GM23338 (cell line): ENCODE results near the gene ARID3B.

Source experiments
- CREB1 ChIP-seq: fragments of 250-450 bp; sonication (Bioruptor Pico); IDR thresholded peaks from 2 replicates; pipeline ENCODE4 v1.5.0; 2020; ENCODE audit warnings: low read depth, mild to moderate bottlenecking, moderate library complexity
- ETS1 ChIP-seq: IDR thresholded peaks from 2 replicates; pipeline ENCODE4 v1.6.1; 2016; ENCODE audit warnings: antibody characterized with exemption
- EZH2 ChIP-seq: fragments of 200-600 bp; sonication (generic); IDR thresholded peaks from one replicate; pipeline ENCODE4 v1.8.0; 2017; ENCODE audit warnings: antibody characterized with exemption, mild to moderate bottlenecking, low read depth; ENCODE audit not compliant: unreplicated experiment
- EZH2phosphoT487 ChIP-seq: fragments of 200-600 bp; sonication (generic); IDR thresholded peaks from one replicate; pipeline ENCODE4 v1.8.1; 2018; ENCODE audit warnings: antibody characterized with exemption; ENCODE audit not compliant: unreplicated experiment
- JUNB ChIP-seq: IDR thresholded peaks from one replicate; pipeline ENCODE4 v1.6.1; 2016; ENCODE audit warnings: antibody characterized with exemption; ENCODE audit not compliant: unreplicated experiment
- NANOG ChIP-seq: IDR thresholded peaks from 2 replicates; pipeline ENCODE4 v1.6.1; 2016; ENCODE audit warnings: antibody characterized with exemption, borderline replicate concordance
- POLR2AphosphoS5 ChIP-seq: IDR thresholded peaks from 2 replicates; pipeline ENCODE4 v1.6.1; 2016; ENCODE audit warnings: antibody characterized with exemption, low read depth
- REST ChIP-seq: IDR thresholded peaks from one replicate; pipeline ENCODE4 v1.6.1; 2018; ENCODE audit warnings: antibody characterized with exemption; ENCODE audit not compliant: unreplicated experiment
- STAT1 ChIP-seq: IDR thresholded peaks from one replicate; pipeline ENCODE4 v1.6.1; 2016; ENCODE audit warnings: antibody characterized with exemption; ENCODE audit not compliant: unreplicated experiment
- ZNF331 ChIP-seq: fragments of 250-450 bp; sonication (Bioruptor Pico); IDR thresholded peaks from 2 replicates; pipeline ENCODE4 v1.5.0; 2020; ENCODE audit warnings: low read depth, mild to moderate bottlenecking, moderate library complexity
- ZNF462 ChIP-seq: fragments of 250-450 bp; sonication (Bioruptor Pico); IDR thresholded peaks from 2 replicates; pipeline ENCODE4 v1.5.0; 2020; ENCODE audit warnings: mild to moderate bottlenecking, moderate library complexity
- TF ChIP-seq, protein P1 (sequence below), 2 experiments: fragments of 200-600 bp in 1 of 2; sonication (generic) in 1 of 2; conservative IDR thresholded peaks; 2 replicates each; pipeline versions ENCODE4 v1.5.1 to v1.6.1; 2016 to 2017; ENCODE audit warnings: antibody characterized with exemption in 2 of 2, low read depth in 2 of 2, mild to moderate bottlenecking in 2 of 2, moderate library complexity in 1 of 2

DNA sequence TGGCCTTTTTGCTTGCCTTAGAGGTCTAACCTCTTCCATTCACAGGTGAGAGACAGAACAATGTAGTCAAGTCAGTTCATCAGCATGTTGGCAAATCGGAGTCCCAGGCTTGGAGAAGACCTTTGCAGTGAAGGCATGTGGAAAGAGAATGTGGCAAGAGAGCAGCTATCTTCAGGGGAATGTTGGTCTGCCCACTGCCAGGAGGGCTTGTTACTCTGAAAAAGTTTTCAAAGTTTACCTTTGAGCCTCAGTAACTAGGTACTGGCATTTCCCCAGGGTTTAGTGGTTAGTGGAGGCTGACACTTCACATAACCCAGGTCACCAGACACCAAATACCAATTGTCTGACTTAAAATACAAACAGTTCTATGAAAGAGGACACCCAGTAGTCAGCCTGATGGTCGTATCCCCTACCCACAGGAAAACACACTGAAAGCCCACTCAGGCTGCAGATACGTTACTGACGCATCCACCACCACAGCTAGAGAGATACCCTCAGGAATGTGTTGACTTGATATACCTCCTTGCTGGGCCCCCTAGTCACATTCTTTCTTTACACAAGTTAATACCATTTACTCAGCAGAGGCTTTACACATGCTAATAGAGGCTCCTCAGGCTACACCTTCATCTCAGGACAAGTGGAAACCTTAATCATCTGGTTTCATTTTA lies 9.7 kb upstream of the ARID3B start:
- TF ChIP-seq, protein P1, sequence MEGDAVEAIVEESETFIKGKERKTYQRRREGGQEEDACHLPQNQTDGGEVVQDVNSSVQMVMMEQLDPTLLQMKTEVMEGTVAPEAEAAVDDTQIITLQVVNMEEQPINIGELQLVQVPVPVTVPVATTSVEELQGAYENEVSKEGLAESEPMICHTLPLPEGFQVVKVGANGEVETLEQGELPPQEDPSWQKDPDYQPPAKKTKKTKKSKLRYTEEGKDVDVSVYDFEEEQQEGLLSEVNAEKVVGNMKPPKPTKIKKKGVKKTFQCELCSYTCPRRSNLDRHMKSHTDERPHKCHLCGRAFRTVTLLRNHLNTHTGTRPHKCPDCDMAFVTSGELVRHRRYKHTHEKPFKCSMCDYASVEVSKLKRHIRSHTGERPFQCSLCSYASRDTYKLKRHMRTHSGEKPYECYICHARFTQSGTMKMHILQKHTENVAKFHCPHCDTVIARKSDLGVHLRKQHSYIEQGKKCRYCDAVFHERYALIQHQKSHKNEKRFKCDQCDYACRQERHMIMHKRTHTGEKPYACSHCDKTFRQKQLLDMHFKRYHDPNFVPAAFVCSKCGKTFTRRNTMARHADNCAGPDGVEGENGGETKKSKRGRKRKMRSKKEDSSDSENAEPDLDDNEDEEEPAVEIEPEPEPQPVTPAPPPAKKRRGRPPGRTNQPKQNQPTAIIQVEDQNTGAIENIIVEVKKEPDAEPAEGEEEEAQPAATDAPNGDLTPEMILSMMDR (conservative IDR thresholded peaks at IDR 0.05; ENCODE audit: low read depth in 2 of 2) = no peak
- no peak for TF ChIP-seq EZH2phosphoT487
- peak; percentile 51 for TF ChIP-seq POLR2AphosphoS5
- no peak for TF ChIP-seq EZH2
- TF ChIP-seq ZNF331 (CRISPR knock-in tag) = no peak
- no peak for TF ChIP-seq REST
- no peak for TF ChIP-seq JUNB
- TF ChIP-seq CREB1 = peak; percentile 54
- no peak for TF ChIP-seq ETS1
- TF ChIP-seq ZNF462 (CRISPR knock-in tag) = peak; percentile 79
- peak; percentile 78; the same call in 1 of the 2 replicates for TF ChIP-seq NANOG
- no peak for TF ChIP-seq STAT1
